NK-92 (cell line): ENCODE measurements around the gene TIMM21.
A peak's percentile ranks its signal among the peaks of the same experiment; 100 is the strongest.

Experiments used
- DNase-seq: peaks from one replicate; lab custom pipeline; 2025; ENCODE audit not compliant: unreplicated experiment; lab: John Stamatoyannopoulos, UW

TIMM21 gene, protein sequence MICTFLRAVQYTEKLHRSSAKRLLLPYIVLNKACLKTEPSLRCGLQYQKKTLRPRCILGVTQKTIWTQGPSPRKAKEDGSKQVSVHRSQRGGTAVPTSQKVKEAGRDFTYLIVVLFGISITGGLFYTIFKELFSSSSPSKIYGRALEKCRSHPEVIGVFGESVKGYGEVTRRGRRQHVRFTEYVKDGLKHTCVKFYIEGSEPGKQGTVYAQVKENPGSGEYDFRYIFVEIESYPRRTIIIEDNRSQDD

GRCh38 chr18:74147779-74148542 is at the start of gene TIMM21, which contains the start of gene FBXO15:
Gene TIMM21 (plus strand): TSS chr18:74148523. CDS start chr18:74148809, 286 bp downstream.
Gene FBXO15 (minus strand): TSS chr18:74147834. CDS start chr18:74147785, 49 bp downstream.
- DNase-seq: peak; percentile 63

DNA sequence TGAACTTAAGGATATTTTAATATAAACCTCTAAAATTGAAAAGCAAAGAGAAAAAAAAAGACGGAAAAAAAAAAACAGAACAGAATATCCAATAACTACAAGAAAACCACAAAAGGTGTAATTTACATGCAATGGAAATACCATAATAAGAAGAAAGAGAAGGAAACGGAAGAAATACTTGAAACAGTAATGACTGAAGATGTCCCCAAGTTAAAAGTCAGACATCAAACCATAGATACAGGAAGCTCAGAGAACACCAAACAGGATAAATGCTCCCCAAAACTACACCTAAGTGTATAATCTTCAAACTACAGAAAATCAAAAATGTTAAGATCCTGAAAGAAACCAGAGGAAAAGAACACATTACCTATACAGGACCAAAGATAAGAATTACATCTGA is 39.9 kb upstream of the TIMM21 start:
- DNase-seq: no peak

GRCh38 chr18:74110149-74110548 is 38.2 kb upstream of the TIMM21 start:
- DNase-seq: no peak

GRCh38 chr18:74110976-74111375 is 37.3 kb upstream of the TIMM21 start:
- DNase-seq: no peak

DNA sequence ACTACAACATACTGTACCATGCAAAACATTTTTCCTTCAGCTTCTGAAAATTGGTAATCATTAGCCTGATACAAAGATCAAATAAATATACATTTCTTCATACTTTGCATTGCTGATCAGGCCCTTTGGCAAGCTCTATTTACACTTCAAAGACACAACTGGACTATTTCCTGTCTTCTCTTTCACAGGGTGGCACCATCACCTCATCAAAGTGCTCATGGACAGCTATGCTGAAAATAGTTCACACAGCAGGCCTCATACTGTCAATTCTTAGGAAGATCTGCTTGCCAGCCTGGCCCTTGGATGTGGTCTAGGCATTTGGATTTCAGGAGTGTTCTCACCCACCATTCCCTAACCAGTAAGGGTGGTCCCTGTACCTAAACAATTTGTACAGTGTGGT is 34.6 kb upstream of the TIMM21 start:
- DNase-seq: no peak

GRCh38 chr18:74114116-74114515 is 34.2 kb upstream of the TIMM21 start:
- no peak for DNase-seq

DNA sequence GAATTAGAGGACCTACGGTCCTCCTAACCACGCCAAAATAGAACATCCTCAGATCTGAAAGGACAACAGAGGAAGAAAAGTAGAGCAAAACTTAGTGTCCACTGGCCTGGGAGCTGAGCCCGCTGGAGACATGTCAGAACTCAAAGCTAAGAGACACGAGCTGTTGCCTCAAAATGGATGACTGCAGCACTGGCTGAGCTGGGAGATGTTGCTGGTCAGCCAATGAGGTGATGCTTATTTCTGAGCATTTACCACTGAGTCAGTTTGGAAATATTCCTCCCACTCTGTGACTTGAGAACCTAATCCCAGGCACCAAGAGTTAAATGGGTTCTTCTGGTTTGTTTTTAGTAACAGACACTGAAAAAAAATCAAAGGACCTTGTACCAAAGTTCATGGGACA is 33.3 kb upstream of the TIMM21 start:
- no peak for DNase-seq

DNA sequence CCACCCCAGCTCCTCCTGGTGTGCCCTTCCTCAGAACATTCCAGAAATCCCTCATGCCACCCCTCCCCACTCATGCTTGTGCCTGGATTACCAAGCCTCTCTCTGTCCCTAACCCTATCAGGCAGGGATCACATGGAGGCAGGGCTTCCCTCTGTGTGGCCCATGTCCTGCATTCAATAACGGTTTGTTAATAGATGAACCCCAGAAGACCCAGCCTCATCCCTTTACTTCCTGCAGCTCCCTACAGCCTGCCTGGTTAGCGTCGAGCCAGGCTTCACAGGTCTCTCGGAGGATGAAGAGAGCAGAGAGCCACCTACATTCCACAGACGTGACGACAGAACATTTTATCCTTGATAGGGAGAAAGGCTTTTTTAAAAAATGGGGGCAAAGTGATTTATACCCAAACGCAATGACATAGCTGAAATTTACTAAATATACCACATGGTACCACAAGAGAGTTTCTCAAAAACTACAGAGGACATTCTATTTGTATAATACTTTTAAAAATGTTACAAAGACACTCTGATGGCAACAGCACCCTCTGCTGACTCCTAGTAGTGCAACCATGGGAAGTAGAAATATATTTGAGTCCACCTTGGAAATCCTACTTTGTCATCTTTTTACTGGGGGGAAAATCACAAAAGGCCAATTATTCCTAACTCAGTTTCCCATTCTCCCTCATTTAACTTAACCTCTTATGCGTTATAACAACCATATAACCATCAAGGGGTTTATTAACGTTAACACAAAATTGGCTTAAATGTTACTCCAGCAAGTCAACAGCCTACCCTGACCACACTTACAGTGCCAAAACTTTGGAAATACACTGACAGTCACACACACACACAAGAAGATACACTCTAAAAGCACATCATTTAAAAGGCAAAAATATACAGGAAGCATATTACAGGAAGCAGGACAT is 31.4 kb upstream of the TIMM21 start:
- DNase-seq: no peak

DNA sequence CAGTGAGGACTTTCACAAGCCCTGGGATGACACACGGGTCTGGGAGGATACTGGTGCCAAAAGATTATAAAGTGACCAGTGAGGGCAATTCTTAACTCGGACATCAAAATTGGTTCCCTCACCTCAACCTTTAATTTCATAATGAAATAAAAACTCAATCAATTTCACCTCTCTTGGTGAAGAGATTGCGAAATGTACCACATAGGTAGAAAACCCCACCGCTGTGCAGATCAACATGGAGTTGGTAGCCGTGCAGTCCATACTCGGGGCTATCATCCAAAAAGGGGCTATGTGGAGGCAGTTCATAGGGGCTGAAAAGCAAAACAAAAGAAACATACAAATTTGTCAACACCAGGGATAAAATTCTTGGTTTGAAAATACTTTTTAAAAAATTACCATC is 25.1 kb upstream of the TIMM21 start:
- no peak for DNase-seq

GRCh38 chr18:74124642-74125041 is 23.7 kb upstream of the TIMM21 start:
- DNase-seq: no peak

DNA sequence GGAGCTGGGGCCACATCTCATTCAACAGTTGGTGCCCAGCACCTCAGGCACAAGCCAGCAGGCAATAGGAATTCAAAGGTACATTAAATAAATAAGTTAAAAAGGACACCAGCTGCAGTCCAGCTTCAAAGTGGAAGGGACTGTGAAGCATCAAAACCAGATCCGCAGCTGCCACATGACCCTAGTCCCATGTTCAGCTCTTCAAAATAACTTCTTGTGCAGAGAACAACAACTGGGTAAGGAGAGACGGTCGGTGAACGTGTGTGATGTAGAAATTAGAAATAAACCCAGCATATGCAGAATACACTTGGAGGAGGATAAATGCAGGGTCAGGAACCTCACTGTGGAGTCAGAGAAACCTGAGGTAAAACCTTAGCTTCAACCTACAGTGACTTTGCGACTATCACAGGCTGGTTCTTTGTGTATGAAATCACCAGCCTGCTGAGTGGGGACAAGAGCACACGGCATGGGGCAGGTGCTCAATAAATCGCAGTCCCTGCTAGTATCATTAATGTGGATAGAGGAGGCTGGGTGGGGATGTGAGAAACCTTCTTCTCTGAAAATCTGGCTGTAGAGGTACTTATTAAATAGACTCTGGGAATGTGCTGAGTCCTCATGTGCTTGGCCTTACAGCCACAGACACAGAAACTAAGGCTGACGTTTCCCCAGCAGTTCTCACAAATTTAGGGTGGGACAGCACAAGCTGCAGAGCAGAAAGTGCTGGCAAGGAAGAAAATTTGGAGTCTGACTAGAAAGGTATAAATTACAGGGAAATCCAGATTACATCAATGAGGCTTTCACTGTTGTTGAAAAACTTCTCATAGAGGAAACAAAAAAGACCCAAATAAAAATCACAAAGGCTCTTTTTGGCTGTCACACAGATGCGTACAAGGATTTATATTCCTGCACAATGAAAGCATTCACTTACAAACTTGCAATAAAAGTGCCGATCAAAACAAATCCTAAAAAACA is 21.4 kb upstream of the TIMM21 start:
- DNase-seq: no peak

DNA sequence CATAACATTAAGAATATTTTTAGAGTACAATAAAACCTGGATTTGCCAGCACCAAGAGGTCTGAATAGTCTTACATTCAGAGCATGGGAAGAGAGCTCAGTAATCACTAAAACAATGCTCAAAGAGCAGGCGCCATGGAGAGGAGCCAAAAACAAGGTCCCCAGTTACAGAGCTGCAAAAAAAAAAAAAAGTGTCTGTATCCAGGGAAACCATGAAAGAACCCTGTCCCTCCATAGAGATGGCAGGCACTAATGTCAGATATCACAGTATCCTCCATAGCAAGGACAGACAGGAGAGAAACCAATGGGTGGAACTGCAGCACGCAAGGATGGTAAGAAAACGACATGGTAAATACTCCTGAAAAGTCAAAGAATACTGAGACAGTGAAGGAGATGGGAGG is 20.2 kb upstream of the TIMM21 start:
- no peak for DNase-seq

GRCh38 chr18:74131124-74131523 is 17.2 kb upstream of the TIMM21 start:
- no peak for DNase-seq

DNA sequence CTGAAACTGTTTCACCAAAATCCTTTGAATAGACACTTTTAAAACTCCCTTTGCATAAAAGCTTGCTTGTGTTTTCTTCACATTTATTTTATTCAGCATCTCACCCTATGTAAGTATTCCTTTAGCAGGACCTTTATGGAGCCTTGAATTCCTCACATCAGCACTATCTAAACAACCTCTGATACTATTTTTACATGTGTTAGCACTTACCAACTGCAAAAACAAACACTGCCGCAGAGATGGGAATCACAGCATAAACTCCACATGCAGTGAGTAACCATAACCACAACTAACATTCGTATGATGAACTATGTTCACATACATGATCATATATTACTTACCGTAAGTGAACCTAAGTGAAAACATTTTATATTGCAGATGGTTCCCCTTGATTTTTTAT is 16.1 kb upstream of the TIMM21 start:
- DNase-seq: no peak

DNA sequence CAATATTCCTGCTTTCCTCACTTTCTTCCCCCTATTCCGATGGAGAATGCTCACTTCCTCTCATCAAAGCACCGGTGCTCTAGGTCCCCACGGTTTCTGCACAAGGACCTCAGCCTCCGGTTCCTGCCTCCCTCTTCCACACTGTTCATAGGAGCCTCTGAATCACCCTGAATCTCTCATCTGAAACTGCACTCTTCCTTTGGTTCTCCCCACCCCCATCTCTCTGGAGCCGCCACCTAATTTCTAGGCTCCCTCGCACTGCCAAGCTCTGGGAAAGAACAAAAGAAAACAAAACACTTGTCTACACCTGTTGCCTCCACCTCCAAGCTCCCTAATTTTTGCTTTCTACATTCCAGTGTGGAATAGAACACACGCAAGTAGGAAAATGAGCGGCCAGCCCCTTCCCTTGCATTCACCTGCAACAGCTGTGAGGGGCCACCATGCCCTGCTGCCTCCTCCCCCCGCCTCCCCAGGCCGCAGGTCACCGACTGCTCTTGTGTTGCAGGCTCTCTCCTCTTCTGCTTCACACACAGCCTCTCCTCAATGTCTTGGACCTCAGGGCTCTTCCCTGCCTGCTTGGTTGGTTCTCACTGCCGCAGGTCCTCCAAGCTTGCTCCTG is 10.3 kb upstream of the TIMM21 start:
- DNase-seq: no peak

DNA sequence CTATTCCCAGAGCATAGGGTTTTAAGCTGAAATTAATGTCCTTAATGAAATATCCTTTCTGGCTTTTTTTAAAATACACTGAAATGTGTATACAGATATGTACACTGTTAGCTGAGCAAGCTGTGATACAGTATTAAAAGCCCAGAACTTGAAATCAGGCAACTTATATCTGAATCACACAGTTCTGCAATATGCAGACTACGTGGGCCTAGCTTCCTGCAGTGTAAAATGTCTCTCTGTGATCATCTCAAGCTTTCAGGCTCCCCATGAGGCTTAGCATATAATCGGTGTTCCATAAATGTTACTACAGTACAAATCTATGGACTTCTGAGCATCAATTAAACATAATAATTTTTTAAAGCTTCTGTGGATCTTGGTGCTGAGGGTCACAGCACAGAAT is 8.9 kb upstream of the TIMM21 start:
- no peak for DNase-seq

GRCh38 chr18:74139888-74140287 is 8.4 kb upstream of the TIMM21 start:
- DNase-seq: no peak

GRCh38 chr18:74140582-74140981 is 7.7 kb upstream of the TIMM21 start:
- no peak for DNase-seq

DNA sequence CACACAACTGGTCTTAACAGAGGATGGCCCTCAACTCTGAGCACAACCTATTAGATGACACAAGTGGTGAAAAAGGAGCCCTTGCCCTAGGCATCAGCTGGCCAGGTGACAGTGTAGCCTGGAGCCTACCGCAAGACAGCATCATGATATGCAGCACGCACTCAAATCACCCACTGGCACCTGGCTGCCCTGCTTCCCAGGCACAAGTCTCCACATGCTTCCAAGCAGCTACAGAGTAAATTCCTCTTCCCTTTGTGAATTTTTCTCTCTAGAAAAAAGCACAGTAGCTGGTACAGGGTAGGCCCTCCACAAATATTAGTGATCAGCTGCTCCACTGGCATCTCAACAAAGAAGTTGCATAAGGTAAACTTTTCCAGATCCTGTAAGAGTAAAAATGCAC is 6.7 kb upstream of the TIMM21 start:
- DNase-seq: no peak

DNA sequence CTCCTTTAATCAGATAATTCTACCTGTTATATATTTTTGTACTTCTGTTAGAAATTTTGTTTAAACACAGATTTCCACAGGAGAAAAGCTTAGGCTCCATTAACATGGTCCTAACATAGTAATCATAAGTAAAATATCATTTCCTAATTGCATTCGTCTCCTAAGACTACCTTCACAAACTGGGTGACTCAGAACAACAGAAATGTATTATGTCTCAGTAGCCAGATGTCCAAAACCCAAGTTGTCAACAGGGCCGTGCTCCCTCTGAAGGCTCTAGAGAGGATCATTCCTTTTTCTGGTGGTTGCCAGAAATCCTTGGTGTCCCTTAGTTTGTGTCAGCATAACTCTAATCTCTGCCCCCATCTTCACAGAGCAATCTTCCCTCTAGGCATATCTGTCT is 6.1 kb upstream of the TIMM21 start:
- DNase-seq: no peak
